Esophagus muscularis mucosa (tissue), 4 donors: ENCODE results near the gene SALL3. TPM values are rescaled to one million over a fixed set of nuclear protein-coding genes. Genes with fewer than 3 reads are reported as not detected.

Source experiments
- DNase-seq: peaks from one replicate; pipeline ENCODE4 v3.0.0-alpha.2; 2017; ENCODE audit errors: extremely low spot score
- H3K27ac ChIP-seq, 4 donors: fragments of 200-600 bp; sonication (generic); replicated peaks in 1 of 4; 1 replicate in 3 of 4; 2 replicates in 1 of 4; pipeline ENCODE4 v1.5.1; 2016 to 2019; ENCODE audit warnings: mild to moderate bottlenecking in 1 of 4
- H3K27me3 ChIP-seq, 4 donors: fragments of 200-600 bp; sonication (generic); one replicate each; pipeline versions ENCODE4 v1.5.1 to v1.6.0; 2016 to 2019
- H3K36me3 ChIP-seq, 4 donors: fragments of 200-600 bp; sonication (generic); one replicate each; pipeline ENCODE4 v1.5.1; 2016 to 2019
- H3K4me1 ChIP-seq, 4 donors: fragments of 200-600 bp; sonication (generic); one replicate each; pipeline ENCODE4 v1.5.1; 2016 to 2019
- H3K4me3 ChIP-seq, 4 donors: fragments of 200-600 bp; sonication (generic); 1 replicate in 2 of 4; 2 replicates in 2 of 4; pipeline ENCODE4 v1.5.1; 2016 to 2019; ENCODE audit warnings: mild to moderate bottlenecking in 4 of 4, moderate library complexity in 1 of 4
- H3K9me3 ChIP-seq, 4 donors: fragments of 200-600 bp; sonication (generic); 1 replicate in 3 of 4; 2 replicates in 1 of 4; pipeline ENCODE4 v1.5.1; 2016 to 2019
- CTCF ChIP-seq, 3 experiments: fragments of 200-600 bp in 2 of 3; fragments of 450-650 bp in 1 of 3; sonication (generic) in 2 of 3; IDR thresholded peaks; one replicate each; pipeline ENCODE4 v1.5.1; 2017 to 2019; ENCODE audit warnings: antibody characterized with exemption in 3 of 3, mild to moderate bottlenecking in 2 of 3, moderate library complexity in 1 of 3
- EP300 ChIP-seq: sonication (generic); formaldehyde crosslinking; IDR thresholded peaks from one replicate; pipeline ENCODE4 v1.6.1; 2017; ENCODE audit warnings: antibody characterized with exemption
- POLR2A ChIP-seq: fragments of 450-650 bp; IDR thresholded peaks from one replicate; pipeline ENCODE4 v1.6.1; 2017; ENCODE audit warnings: antibody characterized with exemption, moderate library complexity, mild to moderate bottlenecking, low read depth
- POLR2AphosphoS5 ChIP-seq, 2 donors: sonication (generic); formaldehyde crosslinking; IDR thresholded peaks; one replicate each; pipeline ENCODE4 v1.6.1; 2017; ENCODE audit warnings: antibody characterized with exemption in 2 of 2
- WGBS: methylation state at CpG from one replicate; pipeline ENCODE4 v1.1.5; 2018; 5-methylcytosine and 5-hydroxymethylcytosine counted together
- intact Hi-C: fragments of 100-400 bp; cut with DNase I; formaldehyde crosslinking; loops from one replicate; pipeline ENCODE4 v1.15.1; 2023
- total RNA-seq, 4 donors: library from RNA; depleted of rRNA; stranded (reverse); fragments of >200 nt; gene quantifications; one replicate each; pipeline versions ENCODE4 v1.1.0 to v1.2.1, GENCODE V29; 2016

The SALL3 gene
- total RNA-seq, 4 donors from 2014 or later, result not detected

- intact Hi-C loops, result no loop called here
- WGBS, result 78% methylated on average over 13 of the region's 13 CpGs
- no peaks in the 10 kb centered on the region for H3K36me3 ChIP-seq
- H3K9me3 ChIP-seq, result no peaks in the 10 kb centered on the region
- no peak overlapping the region for H3K4me3 ChIP-seq
- TF ChIP-seq POLR2AphosphoS5 (IDR thresholded peaks at IDR 0.05) (no peak), CTCF (IDR thresholded peaks at IDR 0.05) (no peak), POLR2A (no peak), EP300 (no peak)
- no peaks in the 10 kb centered on the region for H3K4me1 ChIP-seq
- DNase-seq, result no peak
- H3K27me3 ChIP-seq, result peaks cover 0 to 31% (median 0%) of the 10 kb centered on the region in 4 donors
- H3K27ac ChIP-seq, result no peak overlapping the region
Observed at GRCh38 chr18:78948707-78949106, 30.9 kb upstream of the SALL3 start.

- no peaks in the 10 kb centered on the region for H3K9me3 ChIP-seq
- H3K4me1 ChIP-seq, result no peaks in the 10 kb centered on the region
- no peak overlapping the region for H3K27ac ChIP-seq
- H3K27me3 ChIP-seq, result peaks cover 0 to 31% (median 0%) of the 10 kb centered on the region in 4 donors
- no peak for TF ChIP-seq CTCF (IDR thresholded peaks at IDR 0.05)
- TF ChIP-seq POLR2AphosphoS5 (IDR thresholded peaks at IDR 0.05), result no peak
- TF ChIP-seq EP300, result no peak
- no peak for TF ChIP-seq POLR2A
- intact Hi-C loops, result no loop called here
- no peak for DNase-seq
- H3K4me3 ChIP-seq, result no peak overlapping the region
- 93% methylated on average over 8 of the region's 17 CpGs for WGBS
- no peaks in the 10 kb centered on the region for H3K36me3 ChIP-seq
Observed at GRCh38 chr18:78949216-78949615, 30.4 kb upstream of the SALL3 start.

- TF ChIP-seq POLR2A, result no peak
- no peak for TF ChIP-seq EP300
- no peak for TF ChIP-seq CTCF (IDR thresholded peaks at IDR 0.05)
- no peak for TF ChIP-seq POLR2AphosphoS5 (IDR thresholded peaks at IDR 0.05)
- Histone ChIP-seq H3K9me3 (no peaks in the 10 kb centered on the region), H3K36me3 (no peaks in the 10 kb centered on the region), H3K4me1 (no peaks in the 10 kb centered on the region), H3K4me3 (no peak overlapping the region), H3K27ac (no peak overlapping the region), H3K27me3 (peaks cover 0 to 30% (median 0%) of the 10 kb centered on the region in 4 donors)
- no peak for DNase-seq
- 93% methylated on average over 3 of the region's 10 CpGs for WGBS
- intact Hi-C loops, result no loop called here
Observed at GRCh38 chr18:78950386-78950785, 29.2 kb upstream of the SALL3 start.

DNA sequence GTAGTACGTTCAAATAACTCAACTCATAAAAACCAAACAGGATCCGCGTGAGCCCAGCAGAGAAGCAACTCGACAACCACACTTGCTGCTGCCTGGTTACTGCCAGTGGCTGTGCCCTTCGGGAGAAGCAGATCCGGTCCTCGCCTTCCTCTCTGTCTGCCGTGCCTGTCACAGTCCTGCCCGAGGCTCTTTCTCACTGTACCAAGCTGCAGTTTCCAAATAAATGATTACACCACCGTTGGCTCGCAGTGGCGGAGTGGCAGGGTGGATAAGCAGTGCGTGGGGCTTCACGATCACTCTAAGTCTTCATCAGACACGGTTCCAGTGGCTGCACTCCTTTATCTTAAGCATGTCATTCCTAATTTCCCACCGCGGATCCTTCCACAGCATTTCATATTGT lies 26.1 kb upstream of the SALL3 start:
- Histone ChIP-seq H3K9me3 (no peaks in the 10 kb centered on the region), H3K27ac (no peak overlapping the region), H3K27me3 (peaks cover 0 to 12% (median 0%) of the 10 kb centered on the region in 4 donors), H3K4me3 (no peak overlapping the region), H3K36me3 (no peaks in the 10 kb centered on the region), H3K4me1 (no peaks in the 10 kb centered on the region)
- TF ChIP-seq CTCF (IDR thresholded peaks at IDR 0.05) (no peak), POLR2A (no peak), POLR2AphosphoS5 (IDR thresholded peaks at IDR 0.05) (no peak), EP300 (no peak)
- DNase-seq, result no peak
- intact Hi-C loops, result no loop called here
- WGBS, result 78% methylated on average over 16 of the region's 17 CpGs

- peaks cover 0 to 10% (median 0%) of the 10 kb centered on the region in 4 donors for H3K27me3 ChIP-seq
- no peaks in the 10 kb centered on the region for H3K9me3 ChIP-seq
- intact Hi-C loops, result no loop called here
- no peak for DNase-seq
- H3K4me3 ChIP-seq, result no peak overlapping the region
- H3K27ac ChIP-seq, result no peak overlapping the region
- H3K4me1 ChIP-seq, result no peaks in the 10 kb centered on the region
- no peak for TF ChIP-seq EP300
- no peak for TF ChIP-seq POLR2AphosphoS5 (IDR thresholded peaks at IDR 0.05)
- no peak for TF ChIP-seq POLR2A
- TF ChIP-seq CTCF (IDR thresholded peaks at IDR 0.05), result no peak
- H3K36me3 ChIP-seq, result no peaks in the 10 kb centered on the region
- WGBS, result 87% methylated on average over 13 of the region's 17 CpGs
Observed at GRCh38 chr18:78955051-78955450, 24.6 kb upstream of the SALL3 start.
